Aorta (tissue), 4 donors: Measurements from ENCODE around the gene PNLIPRP2. TPM values are rescaled to one million over a fixed set of nuclear protein-coding genes. Genes with fewer than 3 reads are reported as not detected.

Experiments
- polyA plus RNA-seq, 2 donors: library from polyadenylated mRNA; stranded (reverse); fragments of 200-250 nt; gene quantifications; one replicate each; pipeline ENCODE4 v1.2.3, GENCODE V29; 2013
- total RNA-seq, 2 donors: library from RNA; stranded (reverse); fragmentation: NEBNext Ultra II Directional; extraction: Animal tissue kit (Norgen Biotek cat#: 25700); gene quantifications; one replicate each; pipeline ENCODE4 v1.2.1, GENCODE V29; 2021
- donor health status: healthy with polysubstance abuse.
- donor health status: Bipolar disorder and iron deficiency.
- donor health status: DM: no; HTN: no; CAD: no.
- donor health status: DM: yes; HTN: yes; CAD: no.

Gene PNLIPRP2
- total and polyA plus RNA-seq, 4 donors, result 0.77 to 4.3 (median 1.2) TPM; not detected in 1

Other genes with a start within 250 kb of the PNLIPRP2 start
- gene PNLIPRP3, start 193.1 kb upstream of the PNLIPRP2 start, total RNA-seq, result not detected
- not detected for gene PNLIPRP3, start 193.1 kb upstream of the PNLIPRP2 start, polyA plus RNA-seq
- gene PNLIP, start 75.0 kb upstream of the PNLIPRP2 start, total RNA-seq, result 1 to 10 TPM; 2.3 to 2.7 TPM
- gene PNLIP, start 75.0 kb upstream of the PNLIPRP2 start, polyA plus RNA-seq, result 1 to 10 TPM in 1 of 2 donors, under 1 TPM in 1; 0.88 to 1.3 TPM
- gene PNLIPRP1, start 30.0 kb upstream of the PNLIPRP2 start, total RNA-seq, result 1 to 10 TPM in 1 of 2 donors, under 1 TPM in 1; 0.94 to 1.4 TPM
- 1 to 10 TPM in 1 of 2 donors, under 1 TPM in 1; 0.95 to 1.5 TPM for gene PNLIPRP1, start 30.0 kb upstream of the PNLIPRP2 start, polyA plus RNA-seq
- 10 to 100 TPM; 15.3 to 25.7 TPM for gene HSPA12A, start 121.6 kb downstream of the PNLIPRP2 start, total RNA-seq
- gene HSPA12A, start 121.6 kb downstream of the PNLIPRP2 start, polyA plus RNA-seq, result 1 to 10 TPM; 2.3 to 5.2 TPM
- under 1 TPM in 1 of 2 donors, not detected in 1; 0.51 TPM for gene ENO4, start 228.5 kb downstream of the PNLIPRP2 start, total RNA-seq
- under 1 TPM in 1 of 2 donors, not detected in 1; 0.41 TPM for gene ENO4, start 228.5 kb downstream of the PNLIPRP2 start, polyA plus RNA-seq